ENCODE measurements around the gene BACE1.
A peak's percentile ranks its signal among the peaks of the same experiment; 100 is the strongest.

BACE1 gene

GRCh38 chr11:117298195-117298594 lies 17.9 kb downstream of the BACE1 start:
- peaks cover 33% of the 10 kb centered on the region for H3K4me1 Mint-ChIP-seq
- no peak overlapping the region for H3K4me3 Mint-ChIP-seq
- H3K36me3 Mint-ChIP-seq (ENCODE audit: low read depth) = peaks cover 13% of the 10 kb centered on the region
- H3K9me3 Mint-ChIP-seq = no peaks in the 10 kb centered on the region
- TF ChIP-seq, protein P1, sequence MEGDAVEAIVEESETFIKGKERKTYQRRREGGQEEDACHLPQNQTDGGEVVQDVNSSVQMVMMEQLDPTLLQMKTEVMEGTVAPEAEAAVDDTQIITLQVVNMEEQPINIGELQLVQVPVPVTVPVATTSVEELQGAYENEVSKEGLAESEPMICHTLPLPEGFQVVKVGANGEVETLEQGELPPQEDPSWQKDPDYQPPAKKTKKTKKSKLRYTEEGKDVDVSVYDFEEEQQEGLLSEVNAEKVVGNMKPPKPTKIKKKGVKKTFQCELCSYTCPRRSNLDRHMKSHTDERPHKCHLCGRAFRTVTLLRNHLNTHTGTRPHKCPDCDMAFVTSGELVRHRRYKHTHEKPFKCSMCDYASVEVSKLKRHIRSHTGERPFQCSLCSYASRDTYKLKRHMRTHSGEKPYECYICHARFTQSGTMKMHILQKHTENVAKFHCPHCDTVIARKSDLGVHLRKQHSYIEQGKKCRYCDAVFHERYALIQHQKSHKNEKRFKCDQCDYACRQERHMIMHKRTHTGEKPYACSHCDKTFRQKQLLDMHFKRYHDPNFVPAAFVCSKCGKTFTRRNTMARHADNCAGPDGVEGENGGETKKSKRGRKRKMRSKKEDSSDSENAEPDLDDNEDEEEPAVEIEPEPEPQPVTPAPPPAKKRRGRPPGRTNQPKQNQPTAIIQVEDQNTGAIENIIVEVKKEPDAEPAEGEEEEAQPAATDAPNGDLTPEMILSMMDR (IDR thresholded peaks at IDR 0.05; ENCODE audit: unreplicated experiment in 3 of 3) = no peak
- peaks cover 7% of the 10 kb centered on the region for H3K27me3 Mint-ChIP-seq (ENCODE audit: low read depth)
- peak overlapping the region; percentile 31 to 98 (median 40) for H3K27ac Mint-ChIP-seq

- TF ChIP-seq, protein P1 (IDR thresholded peaks at IDR 0.05; ENCODE audit: unreplicated experiment in 3 of 3) = no peak
- no peak overlapping the region for H3K4me3 Mint-ChIP-seq
- H3K27ac Mint-ChIP-seq = peak overlapping the region in 2 of 3 experiments; percentile 40 to 98
- H3K4me1 Mint-ChIP-seq = peaks cover 32% of the 10 kb centered on the region
- no peaks in the 10 kb centered on the region for H3K9me3 Mint-ChIP-seq
- peaks cover 22% of the 10 kb centered on the region for H3K36me3 Mint-ChIP-seq (ENCODE audit: low read depth)
- peaks cover 7% of the 10 kb centered on the region for H3K27me3 Mint-ChIP-seq (ENCODE audit: low read depth)
Measured at GRCh38 chr11:117296881-117297280, 19.2 kb downstream of the BACE1 start.

GRCh38 chr11:117295438-117296137 lies 20.5 kb downstream of the BACE1 start:
- no peaks in the 10 kb centered on the region for H3K9me3 Mint-ChIP-seq
- peak overlapping the region in 1 of 3 experiments; percentile 28 for H3K27ac Mint-ChIP-seq
- no peak overlapping the region for H3K4me3 Mint-ChIP-seq
- H3K36me3 Mint-ChIP-seq (ENCODE audit: low read depth) = peaks cover 35% of the 10 kb centered on the region
- H3K4me1 Mint-ChIP-seq = peaks cover 21% of the 10 kb centered on the region
- H3K27me3 Mint-ChIP-seq (ENCODE audit: low read depth) = peaks cover 4% of the 10 kb centered on the region
- TF ChIP-seq, protein P1 (IDR thresholded peaks at IDR 0.05; ENCODE audit: unreplicated experiment in 3 of 3) = no peak

GRCh38 chr11:117292616-117293015 lies 23.4 kb downstream of the BACE1 start:
- no peaks in the 10 kb centered on the region for H3K9me3 Mint-ChIP-seq
- H3K4me1 Mint-ChIP-seq = peaks cover 4% of the 10 kb centered on the region
- no peak overlapping the region for H3K27ac Mint-ChIP-seq
- H3K27me3 Mint-ChIP-seq (ENCODE audit: low read depth) = no peaks in the 10 kb centered on the region
- peaks cover 63% of the 10 kb centered on the region for H3K36me3 Mint-ChIP-seq (ENCODE audit: low read depth)
- TF ChIP-seq, protein P1 (IDR thresholded peaks at IDR 0.05; ENCODE audit: unreplicated experiment in 3 of 3) = no peak
- no peak overlapping the region for H3K4me3 Mint-ChIP-seq

- Mint-ChIP-seq H3K4me3 (no peak within 1 kb of the TSS), H3K27me3 (ENCODE audit: low read depth) (no peaks in the 10 kb centered on the region), H3K27ac (no peak within 1 kb of the TSS), H3K36me3 (ENCODE audit: low read depth) (peaks cover 75% of the 10 kb centered on the region), H3K9me3 (no peaks in the 10 kb centered on the region), H3K4me1 (no peaks in the 10 kb centered on the region)
- TF ChIP-seq, protein P1 (IDR thresholded peaks at IDR 0.05; ENCODE audit: unreplicated experiment in 3 of 3) = no peak
Measured at GRCh38 chr11:117290809-117291396, 25.2 kb downstream of the BACE1 start, which contains the start of gene BACE1-AS. Gene BACE1-AS (plus strand): TSS chr11:117291346.

Measured in nephron (organoid).